GM10266 (cell line): ENCODE data around the gene KLHL40.

Experiments used
- DNase-seq: peaks from one replicate; pipeline ENCODE4 v3.0.0; 2012; ENCODE audit errors: extremely low spot score
- TF ChIP-seq, protein P1 (sequence below): IDR thresholded peaks from 2 replicates; pipeline ENCODE4 v1.5.1; 2012; ENCODE audit warnings: mild to moderate bottlenecking, low read depth; ENCODE audit not compliant: control insufficient read depth, insufficient read depth; ENCODE audit errors: missing control alignments

The KLHL40 gene, protein sequence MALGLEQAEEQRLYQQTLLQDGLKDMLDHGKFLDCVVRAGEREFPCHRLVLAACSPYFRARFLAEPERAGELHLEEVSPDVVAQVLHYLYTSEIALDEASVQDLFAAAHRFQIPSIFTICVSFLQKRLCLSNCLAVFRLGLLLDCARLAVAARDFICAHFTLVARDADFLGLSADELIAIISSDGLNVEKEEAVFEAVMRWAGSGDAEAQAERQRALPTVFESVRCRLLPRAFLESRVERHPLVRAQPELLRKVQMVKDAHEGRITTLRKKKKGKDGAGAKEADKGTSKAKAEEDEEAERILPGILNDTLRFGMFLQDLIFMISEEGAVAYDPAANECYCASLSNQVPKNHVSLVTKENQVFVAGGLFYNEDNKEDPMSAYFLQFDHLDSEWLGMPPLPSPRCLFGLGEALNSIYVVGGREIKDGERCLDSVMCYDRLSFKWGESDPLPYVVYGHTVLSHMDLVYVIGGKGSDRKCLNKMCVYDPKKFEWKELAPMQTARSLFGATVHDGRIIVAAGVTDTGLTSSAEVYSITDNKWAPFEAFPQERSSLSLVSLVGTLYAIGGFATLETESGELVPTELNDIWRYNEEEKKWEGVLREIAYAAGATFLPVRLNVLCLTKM

DNA sequence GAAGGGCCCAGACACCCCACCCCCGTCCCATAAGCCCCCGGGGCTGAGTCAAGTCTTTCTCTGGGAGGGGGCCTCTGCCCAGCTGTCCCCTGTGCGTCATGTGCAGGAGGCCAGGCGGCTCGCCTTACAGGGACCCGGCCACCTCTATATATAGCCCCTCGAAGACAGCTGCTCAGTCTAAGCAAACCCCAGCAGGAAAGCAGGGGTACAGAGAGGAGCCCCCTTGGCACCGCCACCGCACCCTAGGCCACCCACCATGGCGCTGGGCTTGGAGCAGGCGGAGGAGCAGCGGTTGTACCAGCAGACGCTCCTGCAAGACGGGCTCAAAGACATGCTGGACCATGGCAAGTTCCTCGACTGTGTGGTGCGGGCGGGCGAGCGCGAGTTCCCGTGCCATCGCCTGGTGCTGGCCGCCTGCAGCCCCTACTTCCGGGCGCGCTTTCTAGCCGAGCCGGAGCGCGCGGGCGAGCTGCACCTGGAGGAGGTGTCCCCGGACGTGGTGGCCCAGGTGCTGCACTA, at the start of gene KLHL40:
Gene KLHL40 (plus strand): TSS at position 175 of the 519 bp plus-strand sequence. CDS start 82 bp downstream, at position 257.
- DNase-seq, result no peak
- TF ChIP-seq, protein P1, sequence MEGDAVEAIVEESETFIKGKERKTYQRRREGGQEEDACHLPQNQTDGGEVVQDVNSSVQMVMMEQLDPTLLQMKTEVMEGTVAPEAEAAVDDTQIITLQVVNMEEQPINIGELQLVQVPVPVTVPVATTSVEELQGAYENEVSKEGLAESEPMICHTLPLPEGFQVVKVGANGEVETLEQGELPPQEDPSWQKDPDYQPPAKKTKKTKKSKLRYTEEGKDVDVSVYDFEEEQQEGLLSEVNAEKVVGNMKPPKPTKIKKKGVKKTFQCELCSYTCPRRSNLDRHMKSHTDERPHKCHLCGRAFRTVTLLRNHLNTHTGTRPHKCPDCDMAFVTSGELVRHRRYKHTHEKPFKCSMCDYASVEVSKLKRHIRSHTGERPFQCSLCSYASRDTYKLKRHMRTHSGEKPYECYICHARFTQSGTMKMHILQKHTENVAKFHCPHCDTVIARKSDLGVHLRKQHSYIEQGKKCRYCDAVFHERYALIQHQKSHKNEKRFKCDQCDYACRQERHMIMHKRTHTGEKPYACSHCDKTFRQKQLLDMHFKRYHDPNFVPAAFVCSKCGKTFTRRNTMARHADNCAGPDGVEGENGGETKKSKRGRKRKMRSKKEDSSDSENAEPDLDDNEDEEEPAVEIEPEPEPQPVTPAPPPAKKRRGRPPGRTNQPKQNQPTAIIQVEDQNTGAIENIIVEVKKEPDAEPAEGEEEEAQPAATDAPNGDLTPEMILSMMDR, result no peak

DNA sequence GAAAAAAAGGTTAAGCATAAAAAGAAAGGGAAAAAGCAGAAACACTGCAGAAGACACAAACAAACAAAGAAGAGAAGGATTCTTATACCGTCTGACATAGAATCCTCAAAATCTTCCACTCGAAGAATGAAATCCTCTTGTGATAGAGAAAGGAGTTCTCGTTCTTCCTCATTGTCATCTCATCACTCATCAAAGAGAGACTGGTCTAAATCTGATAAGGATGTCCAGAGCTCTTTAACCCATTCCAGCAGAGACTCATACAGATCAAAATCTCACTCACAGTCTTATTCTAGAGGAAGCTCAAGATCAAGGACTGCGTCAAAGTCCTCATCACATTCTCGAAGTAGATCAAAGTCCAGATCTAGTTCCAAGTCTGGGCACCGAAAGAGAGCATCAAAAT, 48.3 kb upstream of the KLHL40 start:
- DNase-seq, result no peak
- TF ChIP-seq, protein P1, result no peak

DNA sequence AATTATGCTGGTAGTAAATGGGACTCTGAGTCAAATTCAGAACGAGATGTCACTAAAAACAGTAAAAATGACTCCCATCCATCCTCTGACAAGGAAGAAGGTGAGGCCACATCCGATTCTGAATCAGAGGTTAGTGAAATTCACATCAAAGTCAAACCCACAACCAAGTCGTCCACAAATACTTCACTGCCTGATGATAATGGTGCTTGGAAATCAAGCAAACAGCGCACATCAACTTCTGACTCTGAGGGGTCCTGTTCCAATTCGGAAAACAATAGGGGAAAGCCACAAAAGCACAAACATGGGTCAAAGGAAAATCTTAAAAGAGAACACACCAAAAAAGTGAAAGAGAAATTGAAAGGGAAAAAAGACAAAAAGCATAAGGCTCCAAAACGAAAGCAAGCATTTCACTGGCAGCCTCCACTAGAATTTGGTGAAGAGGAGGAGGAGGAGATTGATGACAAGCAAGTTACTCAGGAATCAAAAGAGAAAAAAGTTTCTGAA, 46.9 kb upstream of the KLHL40 start:
- no peak for DNase-seq
- TF ChIP-seq, protein P1, result no peak

DNA sequence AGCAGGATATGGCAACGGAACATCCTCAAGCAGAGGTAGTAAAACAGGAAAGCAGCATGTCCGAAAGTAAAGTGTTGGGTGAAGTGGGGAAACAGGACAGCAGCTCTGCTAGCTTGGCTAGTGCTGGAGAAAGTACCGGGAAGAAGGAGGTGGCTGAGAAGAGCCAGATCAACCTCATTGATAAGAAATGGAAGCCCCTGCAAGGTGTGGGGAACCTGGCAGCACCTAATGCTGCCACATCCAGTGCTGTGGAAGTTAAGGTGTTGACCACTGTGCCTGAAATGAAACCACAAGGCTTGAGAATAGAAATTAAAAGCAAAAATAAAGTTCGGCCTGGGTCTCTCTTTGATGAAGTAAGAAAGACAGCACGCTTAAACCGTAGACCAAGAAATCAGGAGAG, 46.1 kb upstream of the KLHL40 start:
- no peak for DNase-seq
- TF ChIP-seq, protein P1, result no peak

DNA sequence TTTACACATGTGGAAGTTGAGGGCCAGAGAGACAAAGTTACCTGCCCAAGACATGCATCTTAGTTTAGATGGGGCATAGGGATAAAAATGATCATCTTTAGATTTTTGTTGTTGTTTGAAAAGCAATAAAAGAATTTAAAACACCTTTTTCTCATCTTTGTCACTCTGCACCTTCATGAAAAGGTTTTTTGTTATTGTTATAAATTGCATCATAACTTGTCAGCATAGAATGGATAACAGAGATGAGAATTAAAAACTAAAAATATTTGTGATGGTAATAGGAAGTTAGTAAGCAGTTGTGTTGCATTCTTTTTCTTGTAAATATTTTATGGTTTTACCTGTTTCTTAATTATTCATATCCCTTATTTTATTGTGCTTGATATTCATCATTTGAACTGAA, 45.2 kb upstream of the KLHL40 start:
- DNase-seq, result no peak
- TF ChIP-seq, protein P1, result no peak

DNA sequence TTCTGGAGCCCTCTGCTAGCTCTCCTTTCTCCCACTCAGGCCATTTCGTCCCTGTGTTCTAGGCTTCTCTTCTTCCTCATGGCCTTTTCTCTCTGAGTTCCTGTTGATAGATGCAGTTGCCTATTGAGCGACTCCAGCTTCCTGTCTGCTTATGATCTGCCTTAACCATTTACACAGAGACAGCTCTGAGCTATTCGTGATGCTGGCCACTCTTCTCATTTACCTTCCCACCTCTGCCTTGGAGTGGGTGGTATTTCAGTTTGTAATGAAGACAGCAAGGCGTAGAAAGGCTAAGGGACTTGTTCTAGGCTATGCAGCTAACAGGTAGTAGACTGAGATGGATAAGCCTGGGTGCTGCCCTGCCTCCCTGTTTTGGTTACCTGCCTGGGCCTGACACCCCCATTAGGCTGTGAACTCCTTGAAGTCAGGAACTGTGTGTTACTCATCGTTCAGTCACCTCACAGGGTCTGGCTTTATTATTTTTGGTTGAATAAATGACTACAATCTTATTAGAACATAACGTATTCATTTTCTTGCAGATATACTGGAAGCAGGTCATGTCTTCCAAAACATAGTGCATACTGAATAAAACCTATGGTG, 44.5 kb upstream of the KLHL40 start:
- TF ChIP-seq, protein P1, result no peak
- DNase-seq, result no peak
